ENCODE measurements around the gene STXBP4.
A peak's percentile ranks its signal among the peaks of the same experiment; 100 is the strongest.

Gene STXBP4, protein sequence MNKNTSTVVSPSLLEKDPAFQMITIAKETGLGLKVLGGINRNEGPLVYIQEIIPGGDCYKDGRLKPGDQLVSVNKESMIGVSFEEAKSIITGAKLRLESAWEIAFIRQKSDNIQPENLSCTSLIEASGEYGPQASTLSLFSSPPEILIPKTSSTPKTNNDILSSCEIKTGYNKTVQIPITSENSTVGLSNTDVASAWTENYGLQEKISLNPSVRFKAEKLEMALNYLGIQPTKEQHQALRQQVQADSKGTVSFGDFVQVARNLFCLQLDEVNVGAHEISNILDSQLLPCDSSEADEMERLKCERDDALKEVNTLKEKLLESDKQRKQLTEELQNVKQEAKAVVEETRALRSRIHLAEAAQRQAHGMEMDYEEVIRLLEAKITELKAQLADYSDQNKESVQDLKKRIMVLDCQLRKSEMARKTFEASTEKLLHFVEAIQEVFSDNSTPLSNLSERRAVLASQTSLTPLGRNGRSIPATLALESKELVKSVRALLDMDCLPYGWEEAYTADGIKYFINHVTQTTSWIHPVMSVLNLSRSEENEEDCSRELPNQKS

DNA sequence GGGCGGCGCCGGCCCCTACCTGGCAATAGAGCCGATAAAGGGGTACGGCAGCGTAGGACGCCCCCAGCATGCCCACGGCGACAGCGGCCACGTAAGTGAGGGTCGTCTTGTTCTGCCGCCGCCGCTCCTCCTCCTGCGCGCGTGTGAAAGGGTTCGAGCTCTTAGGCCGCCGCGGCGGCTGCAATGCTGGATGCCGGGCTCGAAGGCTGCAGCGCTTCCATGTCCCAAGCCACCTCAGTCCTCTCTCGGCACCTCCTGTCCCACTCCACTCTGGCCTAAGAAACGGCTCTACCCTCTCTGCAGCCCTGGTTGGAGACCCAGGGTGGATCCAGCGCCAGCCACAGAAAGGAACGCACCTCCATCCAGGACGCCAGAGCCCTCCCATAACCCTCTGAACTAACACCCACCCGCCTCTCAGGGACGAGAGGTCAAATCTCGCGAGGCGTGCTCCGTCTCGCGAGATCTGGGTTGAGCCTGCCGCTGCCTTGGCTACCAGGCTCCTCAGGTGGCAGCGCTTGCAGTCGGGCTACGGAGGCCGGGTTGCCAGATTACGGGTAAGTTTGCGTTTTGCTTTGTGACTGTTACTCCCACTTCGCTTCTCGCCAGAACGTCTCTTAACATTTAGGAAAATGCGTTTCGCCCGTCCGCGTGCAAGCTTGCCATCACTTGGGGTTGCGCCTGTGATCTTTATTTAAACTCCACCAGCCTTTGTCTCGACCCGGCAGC lies at the start of gene STXBP4, which contains the start of gene COX11:
STXBP4 (plus strand) TSS at position 504 of the 726 bp plus-strand sequence. CDS start 17,455 bp downstream, outside the sequence.
COX11 (minus strand) TSS at position 393 of the 726 bp plus-strand sequence; CDS start at position 385, 8 bp downstream.
- DNase-seq, result peak; percentile 92 to 99 (median 96)
- intact Hi-C loops (cut with DNase I), result no loop called here

DNA sequence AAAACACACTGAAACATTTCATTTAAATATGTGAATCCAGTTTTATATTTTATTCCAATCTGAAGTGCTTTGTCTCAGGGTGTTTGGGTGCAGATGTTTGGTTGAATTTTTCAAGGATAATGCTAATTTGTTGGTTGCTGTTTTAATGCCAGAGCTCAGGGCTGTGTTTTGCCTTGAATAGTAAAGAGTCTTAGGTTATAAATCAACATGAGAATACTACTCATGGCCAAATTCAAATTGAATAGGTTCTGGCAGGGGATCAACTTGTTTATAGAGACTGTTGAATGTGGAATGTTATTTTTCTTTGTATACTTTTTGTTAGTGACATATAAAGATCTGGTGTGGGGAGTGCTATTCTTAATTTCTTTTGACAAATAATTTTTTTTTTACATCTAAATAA lies 49.1 kb upstream of the STXBP4 start:
- DNase-seq, result peak in 1 of 42 donors; percentile 2
- intact Hi-C loops (cut with DNase I), result no loop called here

DNA sequence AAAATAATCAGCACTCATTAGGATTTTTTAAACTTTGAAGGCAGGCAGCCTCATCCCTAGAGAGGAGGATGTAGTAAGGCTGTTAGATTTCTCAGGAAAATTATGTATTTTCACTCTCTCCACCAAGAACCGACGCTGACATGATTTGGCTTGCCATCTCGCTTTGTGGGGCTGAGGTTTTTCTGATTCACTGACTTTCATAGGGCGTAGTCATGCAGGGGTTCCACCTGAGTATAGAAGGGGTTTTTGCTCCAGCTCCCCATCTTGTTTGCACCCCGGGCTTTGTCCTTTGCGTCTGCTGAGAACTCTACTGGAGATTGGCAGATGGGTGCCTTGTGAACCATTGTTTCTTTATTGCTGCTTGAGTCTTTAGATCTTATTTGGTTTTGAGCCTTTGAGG lies 47.7 kb upstream of the STXBP4 start:
- intact Hi-C loops (cut with DNase I), result no loop called here
- DNase-seq, result no peak

DNA sequence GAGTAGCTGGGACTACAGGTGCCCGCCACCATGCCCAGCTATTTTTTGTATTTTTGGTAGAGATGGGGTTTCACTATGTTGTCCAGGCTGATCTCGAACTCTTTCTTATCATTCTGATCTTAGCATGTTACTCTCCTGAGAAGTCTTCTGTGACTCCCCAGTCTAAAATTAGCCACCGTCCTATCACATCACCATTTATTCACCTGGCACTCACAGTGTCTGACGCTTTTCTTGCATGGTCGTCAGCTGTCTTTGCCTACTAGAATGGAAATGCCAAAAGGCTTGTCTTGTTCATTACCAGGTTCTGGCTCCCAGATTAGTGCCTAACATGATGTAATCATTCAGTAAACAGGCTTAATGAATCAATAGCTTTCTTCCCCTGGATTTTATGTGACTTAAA lies 44.2 kb upstream of the STXBP4 start:
- intact Hi-C loops (cut with DNase I), result no loop called here
- DNase-seq, result no peak

DNA sequence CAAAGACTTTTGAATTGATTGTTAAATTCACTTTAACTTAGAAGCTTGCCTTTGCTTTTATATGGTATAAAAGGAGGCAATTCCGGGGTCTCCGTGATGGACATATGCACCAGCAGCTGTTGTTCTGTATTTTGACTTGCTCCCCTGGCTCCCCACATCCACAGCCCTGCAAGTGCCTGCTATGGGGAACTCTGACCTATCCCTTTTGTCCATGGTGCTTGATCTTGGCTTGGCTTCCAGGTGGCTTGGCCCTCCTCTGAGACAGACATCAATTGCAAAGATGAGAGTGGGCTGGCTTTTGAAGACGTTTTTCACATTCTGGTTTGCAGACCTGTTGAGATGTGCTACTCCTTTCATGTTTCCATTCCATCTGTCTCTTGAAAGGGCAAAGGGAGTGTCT lies 41.0 kb upstream of the STXBP4 start:
- no peak for DNase-seq
- intact Hi-C loops (cut with DNase I), result no loop called here

DNA sequence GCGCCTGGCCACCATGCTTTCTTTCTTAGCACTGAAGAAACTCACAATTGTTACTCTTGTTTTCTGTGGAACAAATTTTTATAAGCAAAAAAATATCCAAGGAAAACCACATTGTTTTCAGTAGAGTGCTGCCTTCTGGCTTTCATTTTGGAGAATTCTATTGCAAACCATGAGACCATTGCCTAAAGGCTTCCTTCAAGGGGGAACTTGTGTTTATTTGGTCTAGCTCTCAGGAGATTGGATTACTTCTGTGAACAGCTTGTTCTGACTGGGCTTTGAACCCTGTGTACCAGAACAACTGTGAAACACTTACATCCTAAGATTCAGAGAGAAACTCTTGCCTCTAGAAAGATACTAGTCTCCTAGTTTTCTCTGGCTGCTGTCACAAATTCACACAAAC lies 35.9 kb upstream of the STXBP4 start:
- intact Hi-C loops (cut with DNase I), result no loop called here
- no peak for DNase-seq

DNA sequence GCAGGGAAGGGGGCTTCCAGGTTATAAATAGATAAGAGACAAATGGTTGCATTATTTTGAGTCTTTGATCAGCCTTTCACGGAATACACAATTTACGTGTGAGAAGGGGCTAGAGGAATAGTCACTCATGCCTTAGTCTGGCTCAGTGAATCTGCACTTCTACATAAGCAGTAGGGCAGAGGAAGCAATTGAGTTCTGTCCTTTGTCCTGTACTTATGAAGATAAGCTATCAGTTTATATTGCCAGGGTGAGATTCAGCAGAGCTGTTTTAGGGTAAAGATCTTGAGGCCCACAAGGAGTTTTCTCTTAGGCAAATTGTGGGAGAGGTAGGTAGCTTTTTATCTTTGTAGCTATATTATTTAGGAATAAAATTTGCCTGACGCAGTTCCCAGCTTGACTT lies 34.6 kb upstream of the STXBP4 start:
- intact Hi-C loops (cut with DNase I), result no loop called here

DNA sequence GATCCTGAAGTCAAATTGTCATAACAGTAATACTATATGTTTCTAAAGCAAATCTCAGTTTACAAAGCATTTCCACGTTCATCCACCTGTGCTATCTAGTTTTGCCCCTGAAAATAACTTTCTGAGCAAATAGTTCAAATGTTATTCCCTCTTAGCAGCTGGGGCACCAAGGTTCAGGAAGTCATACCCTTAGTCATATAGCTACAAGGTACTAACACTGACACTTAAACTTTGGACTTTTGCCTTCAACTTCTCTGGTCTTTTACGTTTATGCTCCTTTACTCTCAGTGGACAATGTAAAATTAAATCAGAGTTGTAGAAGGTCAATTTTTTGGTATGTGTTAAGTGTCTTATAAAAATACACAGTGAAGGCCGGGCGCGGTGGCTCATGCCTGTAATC lies 33.1 kb upstream of the STXBP4 start:
- intact Hi-C loops (cut with DNase I), result no loop called here
- DNase-seq, result no peak

More for the DNA sequence above, 34.6 kb upstream of the STXBP4 start:
- DNase-seq, result no peak

DNA sequence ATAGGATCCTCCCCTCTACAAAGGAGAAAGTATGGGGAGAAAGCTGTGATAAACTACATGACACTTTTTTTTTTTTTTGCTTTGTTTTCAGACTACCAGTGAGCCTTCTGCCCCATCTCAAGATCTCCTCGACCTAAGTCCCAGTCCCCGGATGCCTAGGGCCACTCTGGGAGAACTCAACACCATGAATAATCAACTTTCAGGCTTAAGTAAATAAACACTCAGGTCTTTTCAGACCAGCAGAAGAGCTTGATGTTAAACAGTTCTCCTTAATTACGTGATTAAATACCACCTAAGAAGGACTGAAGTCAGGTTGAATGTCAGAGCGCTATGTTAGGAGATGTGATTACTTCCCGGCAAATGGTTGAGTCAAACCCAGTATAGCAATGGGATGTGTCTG lies 31.5 kb upstream of the STXBP4 start:
- DNase-seq, result no peak
- intact Hi-C loops (cut with DNase I), result no loop called here

DNA sequence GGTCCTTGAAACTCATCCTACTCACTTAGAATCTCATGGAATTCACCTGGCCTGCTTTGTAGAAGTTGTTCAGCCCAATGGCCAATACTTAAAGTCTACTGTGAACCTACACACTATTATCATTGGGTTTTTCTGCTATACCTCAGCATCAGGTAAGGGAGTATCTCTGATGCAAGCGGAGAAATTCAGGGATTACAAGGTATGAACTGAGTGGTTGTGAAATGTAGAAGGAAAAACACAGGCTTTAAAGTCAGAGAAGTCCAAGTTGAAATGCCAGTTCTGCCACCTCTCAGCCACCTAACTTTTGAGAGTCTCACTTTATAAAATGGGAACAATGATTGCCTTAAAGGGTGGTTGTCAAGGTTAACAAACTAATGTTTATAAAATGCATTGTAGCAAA lies 31.1 kb upstream of the STXBP4 start:
- intact Hi-C loops (cut with DNase I), result no loop called here
- no peak for DNase-seq

DNA sequence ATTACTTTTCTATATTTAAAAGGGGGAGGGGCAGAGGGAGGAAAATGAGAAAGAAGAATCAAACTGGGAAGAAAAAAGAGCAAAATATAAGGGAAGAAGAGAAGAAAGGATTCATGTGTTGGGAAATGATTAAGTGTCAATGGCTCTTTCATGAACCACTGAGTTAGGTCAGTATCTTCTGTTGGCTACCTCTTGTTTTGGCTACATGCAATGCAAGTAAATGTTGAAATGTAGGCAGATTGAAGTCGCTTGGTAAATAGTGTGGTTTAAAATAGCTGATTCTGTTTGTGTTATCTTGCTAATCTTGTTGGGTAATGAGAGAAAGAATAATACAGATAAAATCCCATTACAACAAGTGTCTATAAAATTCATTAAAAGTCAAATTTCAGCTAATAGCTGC lies 27.3 kb upstream of the STXBP4 start:
- intact Hi-C loops (cut with DNase I), result no loop called here
- no peak for DNase-seq

DNA sequence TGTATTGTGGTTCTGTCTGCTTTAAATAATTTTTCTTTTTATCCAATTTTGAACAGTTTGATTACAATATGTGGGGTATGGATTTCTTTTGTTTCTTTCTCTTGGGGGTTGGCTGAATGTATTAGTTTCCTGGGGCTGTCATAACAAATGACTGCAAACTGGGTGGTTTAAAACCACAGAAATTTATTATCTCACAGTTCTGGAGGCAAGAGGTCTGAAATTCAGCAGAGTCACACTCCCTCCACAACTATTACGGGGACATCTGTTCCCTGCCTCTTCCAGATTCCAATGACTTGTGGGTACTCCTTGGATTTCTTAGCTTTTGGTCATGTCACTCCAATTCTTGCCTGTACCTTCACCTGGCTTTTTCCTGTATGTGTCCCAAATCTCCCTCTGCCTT lies 23.8 kb upstream of the STXBP4 start:
- intact Hi-C loops (cut with DNase I), result no loop called here
- no peak for DNase-seq

DNA sequence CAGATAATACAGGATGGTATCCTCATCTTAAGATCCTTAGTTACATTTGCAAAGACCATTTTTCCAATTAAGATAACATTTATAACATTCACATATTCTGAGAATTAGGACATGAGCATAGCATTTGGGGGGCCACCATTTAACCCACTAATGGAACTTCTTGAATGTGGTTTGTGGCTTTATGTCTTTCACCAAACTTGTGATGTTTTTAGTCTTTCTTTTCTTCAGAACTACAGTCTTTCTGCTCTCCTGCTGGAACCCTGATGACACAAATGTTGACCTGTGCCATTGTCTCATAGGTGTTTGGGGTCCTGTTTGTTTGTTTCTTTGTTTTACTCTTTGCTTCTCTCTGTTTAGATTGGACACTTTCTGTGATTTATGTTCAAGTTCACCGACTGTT lies 23.3 kb upstream of the STXBP4 start:
- intact Hi-C loops (cut with DNase I), result no loop called here
- DNase-seq, result no peak

DNA sequence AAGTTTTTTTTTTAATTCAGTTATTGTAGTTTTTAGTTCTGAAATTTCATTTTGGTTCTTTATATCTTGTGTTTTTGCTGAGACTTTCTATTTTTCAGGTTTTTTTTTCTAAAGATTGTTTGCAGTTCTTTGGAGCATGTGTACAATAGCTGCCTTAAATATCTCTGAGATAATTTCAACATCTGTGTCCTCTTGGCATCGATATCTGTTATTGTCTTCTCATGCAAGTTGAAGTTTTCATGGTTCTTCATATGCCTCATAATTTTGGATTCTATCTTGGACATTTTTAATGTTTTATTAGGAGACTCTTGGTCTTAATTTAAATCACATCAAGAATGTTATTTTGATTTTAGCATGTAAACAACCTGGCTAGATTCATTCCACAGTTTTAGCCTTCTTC lies 22.9 kb upstream of the STXBP4 start:
- no peak for DNase-seq
- intact Hi-C loops (cut with DNase I), result no loop called here

DNA sequence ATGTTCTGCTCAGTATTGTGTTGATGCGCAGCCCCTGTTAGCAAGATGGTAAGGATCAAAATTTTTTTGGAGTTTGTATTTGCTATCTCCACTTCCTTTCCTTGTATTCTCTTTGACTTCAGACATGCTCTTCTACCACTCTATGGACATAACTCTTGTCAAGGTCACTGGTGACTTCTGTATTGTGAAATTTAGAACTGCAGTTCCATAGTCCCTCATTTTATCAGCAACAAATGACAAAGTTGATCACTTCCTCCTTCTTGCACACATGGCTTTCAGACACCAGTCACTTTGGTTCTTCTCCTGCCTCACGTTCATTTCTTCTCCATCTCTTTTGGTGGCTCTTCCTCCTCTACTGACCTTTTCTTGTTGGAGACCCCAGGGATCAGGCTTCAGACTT lies 21.2 kb upstream of the STXBP4 start:
- no peak for DNase-seq
- intact Hi-C loops (cut with DNase I), result no loop called here

DNA sequence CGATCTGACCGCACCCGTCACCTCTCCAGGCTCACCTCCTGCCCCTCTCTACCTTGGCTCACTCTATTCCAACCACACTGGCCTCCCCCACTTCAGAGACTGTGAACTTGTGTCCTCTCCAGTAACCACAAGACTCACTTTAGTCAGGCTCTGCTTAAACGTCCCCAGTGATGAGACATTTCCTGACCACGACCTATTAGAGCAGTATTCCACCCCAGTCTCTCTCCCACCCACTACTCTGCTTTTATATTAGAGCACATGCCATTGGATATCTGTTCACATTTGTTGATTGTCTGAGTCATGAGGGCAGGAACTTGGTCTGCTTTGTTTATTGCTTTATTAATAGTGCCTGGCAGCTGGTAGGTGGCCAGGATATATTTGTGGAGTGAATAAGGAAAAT lies 20.2 kb upstream of the STXBP4 start:
- DNase-seq, result no peak
- intact Hi-C loops (cut with DNase I), result no loop called here

DNA sequence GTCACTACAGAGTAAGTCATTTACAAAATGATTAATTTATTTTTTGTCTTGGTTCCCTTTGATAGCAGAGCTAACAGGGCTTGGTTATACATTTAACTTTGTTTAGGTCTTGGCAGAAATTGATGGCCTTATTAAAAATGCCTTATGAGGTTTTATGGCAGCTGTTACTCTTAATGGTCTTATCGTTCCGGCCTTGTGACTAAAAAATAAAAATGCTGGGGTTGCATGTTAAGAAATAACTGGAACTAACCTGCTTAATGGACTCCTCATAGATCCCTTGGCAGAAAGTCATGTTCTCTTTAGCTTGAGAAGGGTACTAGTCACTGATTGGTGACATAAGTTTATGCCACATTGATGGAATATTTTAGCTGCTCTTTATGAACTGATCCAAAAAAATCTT lies 18.4 kb upstream of the STXBP4 start:
- intact Hi-C loops (cut with DNase I), result no loop called here

DNA sequence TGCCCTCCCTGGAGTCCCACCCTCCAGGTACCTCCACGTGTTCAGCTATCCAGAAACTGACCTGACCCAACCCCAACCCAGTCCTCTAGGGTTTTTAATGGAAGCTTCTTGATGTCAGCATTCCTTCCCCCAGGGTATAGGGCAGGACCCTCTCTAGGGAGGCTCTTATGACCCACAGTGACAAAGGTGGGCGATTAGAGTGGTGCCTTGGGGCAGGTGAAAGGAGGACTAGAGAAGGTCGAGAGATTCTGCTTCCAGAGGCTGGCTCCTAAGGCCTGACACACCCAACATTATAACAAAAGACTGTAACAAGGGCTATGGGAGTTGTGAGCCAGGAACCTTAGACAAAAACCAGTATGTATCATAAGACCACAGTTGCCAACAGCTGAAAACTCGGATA lies 17.3 kb upstream of the STXBP4 start:
- intact Hi-C loops (cut with DNase I), result no loop called here
- no peak for DNase-seq

More for the DNA sequence above, 18.4 kb upstream of the STXBP4 start:
- no peak for DNase-seq

DNA sequence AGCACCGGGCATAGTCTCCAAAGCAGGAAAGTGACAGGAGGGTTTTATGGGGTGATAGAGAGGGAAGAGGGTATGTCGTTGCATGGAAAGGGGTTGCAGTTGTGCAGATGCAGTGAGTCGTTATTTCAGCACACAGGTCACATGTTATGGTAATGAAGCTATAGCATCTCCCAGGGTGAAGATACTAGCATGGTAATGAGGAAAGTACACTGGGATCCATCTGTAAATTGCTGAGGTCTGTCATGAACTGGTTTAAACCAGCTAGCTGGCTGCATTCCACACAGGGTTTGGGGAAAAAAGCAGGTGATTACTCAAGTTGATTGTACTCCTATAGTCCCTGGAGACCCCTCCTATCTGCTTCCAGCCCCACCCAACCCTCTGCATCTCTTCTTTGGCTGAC lies 11.8 kb upstream of the STXBP4 start:
- intact Hi-C loops (cut with DNase I), result no loop called here
- no peak for DNase-seq

DNA sequence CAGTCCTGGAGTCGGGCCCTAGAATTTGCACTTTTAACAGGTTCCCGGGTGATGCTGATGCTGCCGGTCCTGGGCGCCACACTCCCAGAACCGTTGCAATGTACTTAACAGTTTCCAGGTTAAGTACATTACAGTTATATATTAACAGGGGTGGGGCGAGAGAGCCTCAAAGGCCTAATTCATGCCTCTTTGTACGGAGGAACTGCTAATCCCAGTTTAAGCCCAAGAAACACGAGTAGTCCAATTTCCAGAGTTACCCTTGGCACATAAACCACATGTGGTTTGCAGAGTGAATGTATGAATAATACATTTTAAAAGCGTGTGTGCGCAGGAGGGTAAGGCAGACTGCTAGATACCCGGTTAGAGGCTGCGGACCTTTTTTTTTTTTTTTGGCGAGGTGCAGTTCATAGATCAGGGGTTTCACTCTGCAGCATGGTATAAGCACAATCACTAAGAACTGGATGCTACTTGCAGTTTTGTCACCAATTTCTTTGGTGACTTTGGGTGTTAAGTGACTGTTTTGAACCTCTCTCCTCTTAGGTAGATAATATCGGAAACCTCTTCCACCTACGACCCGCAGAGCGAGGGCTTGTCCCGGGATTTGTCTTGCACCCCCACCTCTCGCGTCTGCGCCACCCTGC lies 824 bp upstream of the STXBP4 start:
- intact Hi-C loops (cut with DNase I), result no loop called here
- peak in 22 of 42 donors; percentile 48 to 79 (median 66) for DNase-seq

Measured in head of caudate nucleus (tissue), 42 donors.